ENCODE results near the gene ABR.
"Not testable (repeated sequence)": the region's sequence is repeated elsewhere in the genome, so short reads cannot be mapped to it uniquely, and the experiment has no call there.

Gene ABR

GRCh38 chr17:1201132-1201702 lies 21.4 kb upstream of the ABR start:
- DNase-seq (ENCODE audit: low spot score) = no peak

GRCh38 chr17:1199271-1199743 lies 19.5 kb upstream of the ABR start:
- not testable (repeated sequence) for DNase-seq (ENCODE audit: low spot score)

DNA sequence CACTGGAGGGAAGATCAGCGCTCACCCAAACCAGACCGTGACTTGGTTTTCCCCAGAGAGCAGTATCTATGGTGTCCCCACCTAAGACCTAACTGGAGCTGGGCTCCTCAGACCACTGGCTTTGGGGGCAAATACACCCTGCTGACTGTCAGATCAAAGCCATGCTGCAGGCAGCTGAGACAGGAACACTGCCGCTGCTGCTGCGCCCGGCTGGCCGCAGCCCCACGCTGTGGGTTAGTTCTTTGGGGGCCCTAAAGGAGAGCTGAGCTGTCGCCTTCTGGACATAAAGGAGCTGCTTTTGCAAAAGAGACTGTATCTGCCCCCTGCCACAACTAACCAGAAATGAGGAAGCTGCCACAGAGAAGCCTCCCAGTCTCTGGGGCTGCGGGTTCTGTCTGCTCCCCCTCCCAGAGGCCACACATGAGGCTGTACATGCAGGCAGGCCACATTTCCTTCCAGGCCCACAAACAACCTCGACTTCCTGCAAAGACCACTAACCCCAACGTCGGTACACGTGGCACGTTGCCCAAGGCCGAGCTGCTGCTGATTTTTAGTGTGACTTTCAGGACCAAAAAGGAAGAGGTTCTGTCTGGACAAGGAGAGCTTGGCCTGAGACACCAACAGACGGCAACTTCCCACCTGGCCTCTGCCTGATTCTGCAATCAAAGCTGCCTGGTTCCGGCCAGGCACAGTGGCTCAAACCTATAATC lies 18.2 kb upstream of the ABR start:
- DNase-seq (ENCODE audit: low spot score) = peak; percentile 53

DNA sequence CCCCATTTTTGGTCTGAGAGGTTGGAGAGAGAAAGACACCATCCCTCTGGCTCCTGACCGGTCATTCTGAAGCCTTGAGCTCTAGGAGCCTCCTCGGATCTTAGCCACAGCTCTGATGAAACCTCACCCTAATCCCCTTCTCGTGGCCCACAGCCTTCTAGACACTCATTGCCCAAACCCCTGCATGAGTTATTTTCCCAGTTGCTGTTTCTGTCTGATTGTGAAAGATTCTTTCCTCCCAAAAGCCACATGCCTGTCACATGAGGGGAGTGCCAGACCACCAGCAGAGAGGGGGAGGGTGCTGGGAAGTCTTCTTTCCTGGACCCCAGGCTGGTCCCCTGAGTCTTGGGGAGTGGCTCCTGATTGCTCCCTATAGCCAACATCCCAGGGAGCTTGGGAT lies 17.6 kb upstream of the ABR start:
- peak; percentile 77 for DNase-seq (ENCODE audit: low spot score)

DNA sequence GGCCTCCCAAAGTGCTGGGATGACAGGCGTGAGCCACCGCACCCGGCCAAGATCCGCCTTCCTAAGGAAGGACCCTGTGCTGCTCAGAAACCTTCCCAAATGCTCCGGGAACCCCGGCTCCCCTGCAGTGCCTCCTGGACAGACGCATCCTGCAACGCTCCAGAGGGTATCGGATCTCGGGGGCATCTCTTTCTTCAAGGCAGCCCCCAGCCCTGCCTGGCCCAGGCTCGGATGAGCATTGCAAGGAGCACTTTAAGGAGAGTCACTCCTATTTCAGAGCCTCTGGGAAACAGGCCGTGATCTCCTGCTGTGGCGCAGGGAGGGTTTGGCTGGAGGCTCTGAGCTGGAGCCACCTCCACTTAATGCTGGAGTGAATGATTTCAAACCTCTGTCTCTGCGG lies 17.2 kb upstream of the ABR start:
- no peak for DNase-seq (ENCODE audit: low spot score)

DNA sequence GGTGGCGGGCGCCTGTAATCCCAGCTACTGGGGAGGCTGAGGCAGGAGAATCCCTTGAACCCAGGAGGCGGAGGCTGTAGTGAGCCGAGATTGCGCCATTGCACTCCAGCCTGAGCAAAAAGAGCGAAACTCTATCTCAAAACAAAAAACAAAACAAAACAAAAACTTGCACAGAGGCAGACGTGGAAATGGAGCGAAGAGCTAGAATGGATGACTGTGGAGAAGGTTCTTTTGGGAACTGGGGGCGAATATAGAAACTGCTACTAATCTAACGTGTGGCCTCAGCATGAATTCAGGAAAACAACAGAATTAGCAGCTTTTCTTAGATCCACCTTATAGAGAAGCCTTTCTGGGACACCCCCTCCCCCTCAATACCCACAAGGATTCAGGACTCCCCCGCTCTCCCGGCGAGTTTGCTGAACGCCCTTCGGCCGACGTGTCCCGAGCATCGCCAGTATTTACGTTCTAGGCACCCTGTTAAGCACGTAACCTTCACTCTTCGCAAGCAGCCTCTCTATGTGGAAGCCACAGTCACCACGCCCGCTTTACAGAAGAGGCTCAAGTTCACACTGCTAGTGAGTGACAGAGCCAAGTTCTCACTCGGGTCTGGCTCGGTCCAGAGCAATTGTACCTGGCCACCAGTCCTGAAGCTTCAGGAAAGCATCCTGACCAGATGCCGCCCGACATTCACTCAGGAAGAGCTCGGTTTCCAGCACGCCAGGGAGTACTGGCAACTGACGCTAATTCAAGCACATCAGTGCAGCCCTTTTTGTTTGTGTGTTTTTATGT lies 13.3 kb upstream of the ABR start:
- DNase-seq (ENCODE audit: low spot score) = no peak

DNA sequence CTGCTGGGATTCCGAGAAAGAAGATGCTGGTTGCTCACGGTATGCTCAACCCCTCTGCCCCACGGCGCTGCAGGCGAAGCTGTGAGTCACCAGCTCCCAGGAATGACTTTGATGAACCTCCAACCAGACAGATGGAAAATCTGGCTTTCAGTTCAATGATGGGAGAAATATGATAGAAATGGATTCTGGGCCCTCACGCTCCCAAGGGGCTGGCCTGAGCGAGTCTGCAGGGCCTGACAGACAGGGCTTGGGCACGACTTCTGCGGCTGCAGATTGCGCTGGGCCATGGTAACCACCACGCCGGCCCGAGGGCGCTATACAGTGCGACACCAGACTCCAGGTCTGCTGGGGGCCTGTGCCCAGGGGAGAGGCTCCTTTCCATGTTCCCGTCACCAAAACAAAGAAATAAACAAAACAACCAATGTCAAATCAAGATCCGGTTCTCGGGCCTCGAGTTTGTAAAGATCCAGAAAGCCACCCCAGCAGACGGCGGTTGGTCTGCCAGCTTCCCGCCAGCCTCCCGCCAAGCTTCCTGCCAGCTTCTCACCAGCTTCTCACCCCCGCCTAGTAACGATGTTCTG lies 11.1 kb upstream of the ABR start:
- DNase-seq (ENCODE audit: low spot score) = peak; percentile 89

- peak; percentile 69 for DNase-seq (ENCODE audit: low spot score)
Measured at GRCh38 chr17:1188812-1189504, 9.2 kb upstream of the ABR start.

- peak; percentile 94 for DNase-seq (ENCODE audit: low spot score)
Measured at GRCh38 chr17:1186923-1187771, 7.4 kb upstream of the ABR start.

DNA sequence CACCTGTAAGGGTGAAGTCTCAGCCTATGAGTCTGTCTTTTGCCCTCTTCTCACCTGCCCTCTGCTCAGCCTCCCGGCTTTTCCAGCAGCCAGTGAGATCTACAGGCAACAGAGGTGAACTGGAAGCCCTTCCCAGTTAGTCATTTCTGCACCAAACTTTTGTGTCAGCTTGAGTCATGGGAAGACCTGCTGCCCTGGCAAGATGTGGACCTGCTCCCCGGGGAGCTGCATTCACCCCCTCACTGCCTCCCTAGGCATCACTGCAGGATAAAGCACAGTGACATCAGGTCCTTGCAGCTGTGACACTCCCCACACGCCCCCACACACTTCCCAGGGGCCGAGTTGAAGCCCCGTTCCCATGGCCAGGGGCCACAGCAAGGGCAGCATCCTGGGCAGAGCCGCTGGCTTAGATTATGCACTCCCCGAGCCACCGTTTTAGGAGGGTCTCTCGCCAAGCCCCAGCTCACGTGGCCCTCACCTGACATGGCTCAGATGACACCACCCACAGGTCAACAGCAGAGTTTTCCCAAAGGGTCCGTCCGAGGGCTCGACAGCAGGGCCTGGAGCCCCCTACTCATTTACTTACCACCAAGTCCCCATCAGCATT lies 6.5 kb upstream of the ABR start:
- peak; percentile 54 for DNase-seq (ENCODE audit: low spot score)

GRCh38 chr17:1183171-1183873 lies 3.5 kb upstream of the ABR start:
- DNase-seq (ENCODE audit: low spot score) = no peak

DNA sequence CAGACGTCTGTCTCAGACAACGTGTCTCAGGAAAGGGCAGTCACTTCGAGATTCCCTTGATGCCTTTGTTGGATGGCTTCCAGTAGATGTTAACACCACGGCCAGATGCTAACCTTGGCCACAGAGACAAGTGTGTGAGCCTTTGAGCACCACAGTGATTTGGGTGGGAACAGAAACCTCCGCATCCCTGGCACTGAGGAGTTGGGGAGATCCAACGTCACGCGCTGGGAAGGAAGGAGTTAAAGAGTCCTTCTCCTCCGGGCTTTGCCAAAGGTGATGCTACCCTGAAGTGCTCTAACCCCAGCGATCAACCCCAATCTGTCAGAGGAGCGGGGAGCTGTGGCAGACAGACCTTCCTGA lies 3.0 kb upstream of the ABR start:
- DNase-seq (ENCODE audit: low spot score) = no peak

DNA sequence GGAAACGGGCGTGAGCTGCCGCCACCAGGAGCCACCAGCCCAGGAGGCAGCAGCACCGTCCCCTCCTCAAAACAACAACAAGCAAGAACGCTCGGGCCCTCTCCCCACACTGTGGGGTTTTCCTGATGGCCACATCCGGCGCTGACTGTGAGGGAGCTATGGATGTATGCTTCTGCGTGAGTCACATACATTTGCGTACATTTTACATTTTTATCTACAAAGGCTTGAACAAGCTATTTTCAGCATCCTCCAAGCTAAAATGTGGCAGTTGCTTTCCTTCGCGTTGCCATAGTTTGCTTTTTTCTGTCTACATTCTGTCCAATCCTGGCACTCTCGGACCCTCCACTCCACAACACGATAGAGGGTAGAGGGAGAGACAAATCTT lies 2.0 kb upstream of the ABR start:
- no peak for DNase-seq (ENCODE audit: low spot score)

GRCh38 chr17:1180958-1181752 lies 1.4 kb upstream of the ABR start:
- DNase-seq (ENCODE audit: low spot score) = no peak

GRCh38 chr17:1179112-1179817 lies 516 bp downstream of the ABR start:
- peak; percentile 49 for DNase-seq (ENCODE audit: low spot score)

DNA sequence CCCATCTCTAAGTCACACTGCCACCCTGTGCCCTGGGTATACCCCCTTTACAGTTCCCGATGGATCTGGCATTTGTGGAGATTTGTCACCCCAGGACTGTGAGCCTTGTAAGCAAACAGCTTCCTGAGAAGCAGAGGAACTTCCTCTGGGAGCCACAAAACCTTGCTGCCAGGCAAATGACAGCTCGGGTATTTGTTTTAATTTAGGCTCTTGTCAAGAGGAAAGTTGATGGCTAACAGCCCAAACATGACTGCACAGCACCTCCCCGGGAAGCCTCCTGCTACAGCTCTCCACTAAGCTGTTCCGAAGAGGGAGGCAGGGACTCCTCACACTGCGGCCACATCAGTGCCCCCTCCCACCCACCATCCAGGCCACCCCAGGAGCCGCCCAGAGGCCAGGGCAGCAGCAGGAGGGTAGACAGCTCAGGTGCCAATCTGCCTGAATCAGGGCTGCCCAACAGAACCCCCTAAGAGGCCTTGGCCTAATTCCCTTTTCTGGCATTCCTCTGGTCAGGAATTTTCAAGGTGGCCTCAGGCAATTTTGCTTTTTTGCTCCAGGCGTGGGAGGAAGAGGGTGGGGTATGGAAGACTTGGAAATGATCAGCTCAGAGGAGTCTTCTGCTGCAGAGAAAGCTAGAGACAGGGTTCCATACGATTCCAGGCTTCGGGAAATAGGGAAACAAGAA lies 2.6 kb downstream of the ABR start:
- peak; percentile 58 for DNase-seq (ENCODE audit: low spot score)

DNA sequence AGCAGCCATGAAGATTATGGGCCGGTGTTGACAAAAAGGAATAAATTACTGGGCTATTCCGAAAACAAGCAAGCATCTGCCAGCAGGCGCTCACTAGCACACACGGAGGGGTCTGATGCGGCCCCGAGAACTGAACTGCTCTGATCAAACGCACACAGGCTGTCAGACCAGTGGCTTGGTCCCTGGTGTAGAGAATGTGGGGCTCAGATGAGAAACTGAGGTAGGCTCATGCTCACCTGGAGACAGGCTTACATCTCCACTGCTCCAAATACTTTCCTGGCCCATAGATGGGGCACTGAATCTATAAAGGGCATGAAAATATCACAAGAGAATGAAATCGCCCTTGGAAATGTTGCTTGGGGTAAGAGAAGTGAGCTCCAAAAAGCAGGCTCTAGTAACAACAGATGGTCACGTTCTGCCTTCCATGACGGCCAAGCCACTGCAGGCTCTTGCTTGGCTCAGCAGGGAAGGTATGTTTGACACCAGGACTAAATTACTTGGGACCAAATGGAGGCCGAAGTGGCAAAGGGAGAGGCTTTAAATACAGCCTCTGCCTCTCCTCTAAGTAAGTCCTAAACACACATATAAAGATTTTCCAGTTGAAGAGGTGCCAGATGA lies 5.4 kb downstream of the ABR start:
- DNase-seq (ENCODE audit: low spot score) = no peak
